Heart left ventricle (tissue), 13 donors: ENCODE results near the gene DIAPH2.

Experiments used
- POLR2A ChIP-seq, 2 donors: fragments of 450-650 bp; IDR thresholded peaks; one replicate each; pipeline ENCODE4 v1.6.1; 2017; ENCODE audit warnings: antibody characterized with exemption in 2 of 2, mild to moderate bottlenecking in 2 of 2, moderate library complexity in 2 of 2
- TF ChIP-seq, protein P1 (sequence below), 12 donors: fragments of 200-600 bp; sonication (generic) in 4 of 12; IDR thresholded peaks; one replicate each; pipeline versions ENCODE4 v1.5.0 to v1.8.0; 2018 to 2022; ENCODE audit warnings: antibody characterized with exemption in 12 of 12, mild to moderate bottlenecking in 5 of 12
- donor health status: ischemic (EF 13 %, LVEDD 7.1; RV severe dilation, severe dysfunction).
- donor health status: DM: no; HTN: yes; CAD: no.
- donor health status: DM: no; HTN: no; CAD: no.
- donor health status: ischemic (EF 25% LVEDD 6.9; RV normal size, moderate dysfunction).
- donor health status: ischemic (EF 25% LVEDD 5.7; RV mildly dilated, moderate dysfunction).
- donor health status: ischemic (EF 35%, LVEDD 5.7; RV mildly dilated, moderate dysfunction).
- donor health status: nonischemic (EF 11% LVEDD 7.7; RV severe dilation, severe dysfunction).
- donor health status: DM: yes; HTN: yes; CAD: no.
- donor health status: PGD.
- donor health status: ischemic (EF 29% LVEDD 5.4; RV normal size, mild dysfunction).
- donor health status: nonischemic (EF 23%, LVEDD 6.1; RV moderate dilation, normal function).

GRCh38 chrX:96693407-96693806, 8.8 kb downstream of the DIAPH2 start:
- TF ChIP-seq, protein P1, sequence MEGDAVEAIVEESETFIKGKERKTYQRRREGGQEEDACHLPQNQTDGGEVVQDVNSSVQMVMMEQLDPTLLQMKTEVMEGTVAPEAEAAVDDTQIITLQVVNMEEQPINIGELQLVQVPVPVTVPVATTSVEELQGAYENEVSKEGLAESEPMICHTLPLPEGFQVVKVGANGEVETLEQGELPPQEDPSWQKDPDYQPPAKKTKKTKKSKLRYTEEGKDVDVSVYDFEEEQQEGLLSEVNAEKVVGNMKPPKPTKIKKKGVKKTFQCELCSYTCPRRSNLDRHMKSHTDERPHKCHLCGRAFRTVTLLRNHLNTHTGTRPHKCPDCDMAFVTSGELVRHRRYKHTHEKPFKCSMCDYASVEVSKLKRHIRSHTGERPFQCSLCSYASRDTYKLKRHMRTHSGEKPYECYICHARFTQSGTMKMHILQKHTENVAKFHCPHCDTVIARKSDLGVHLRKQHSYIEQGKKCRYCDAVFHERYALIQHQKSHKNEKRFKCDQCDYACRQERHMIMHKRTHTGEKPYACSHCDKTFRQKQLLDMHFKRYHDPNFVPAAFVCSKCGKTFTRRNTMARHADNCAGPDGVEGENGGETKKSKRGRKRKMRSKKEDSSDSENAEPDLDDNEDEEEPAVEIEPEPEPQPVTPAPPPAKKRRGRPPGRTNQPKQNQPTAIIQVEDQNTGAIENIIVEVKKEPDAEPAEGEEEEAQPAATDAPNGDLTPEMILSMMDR (IDR thresholded peaks at IDR 0.05) = no peak
- no peak for TF ChIP-seq POLR2A (IDR thresholded peaks at IDR 0.05)
